ENCODE measurements around the gene ADAMTSL1.

The ADAMTSL1 gene

DNA sequence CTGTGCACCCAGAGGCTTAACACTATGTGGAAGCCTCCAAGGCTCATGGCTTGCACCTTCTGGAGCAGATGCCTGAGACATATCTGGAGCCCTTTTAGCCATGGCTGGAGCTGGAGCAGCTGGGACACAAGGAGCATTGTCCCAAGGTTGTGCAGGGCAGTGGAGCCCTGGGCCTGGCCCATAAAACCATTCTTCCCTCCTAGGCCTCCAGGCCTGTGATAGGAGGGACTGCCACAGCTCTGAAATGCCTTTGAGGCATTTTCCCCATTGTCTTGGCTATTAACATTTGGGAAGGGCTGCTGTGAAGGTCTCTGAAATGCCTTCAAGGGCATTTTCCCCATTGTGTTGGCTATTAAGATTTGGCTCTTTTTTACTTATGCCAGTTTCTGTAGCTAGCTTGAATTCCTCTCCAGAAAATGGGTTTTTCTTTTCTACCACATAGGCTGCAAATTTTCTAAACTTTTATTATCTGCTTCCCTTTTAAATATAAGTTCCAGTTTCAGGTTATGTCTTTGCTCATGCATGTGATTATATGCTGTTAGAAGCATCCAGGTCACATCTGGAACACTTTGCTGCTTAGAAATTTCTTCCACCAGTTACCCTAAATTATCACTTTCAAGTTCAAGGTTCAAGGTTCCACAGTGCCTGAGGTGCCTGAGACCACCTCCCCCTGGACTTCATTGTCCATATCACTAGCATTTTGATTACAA, 221.2 kb downstream of the ADAMTSL1 start:
- TF ChIP-seq SETDB1 (IDR thresholded peaks at IDR 0.05; ENCODE audit: insufficient read length, low read length) (peak; percentile 68), ZNF585B (tag by site-specific recombination; IDR thresholded peaks at IDR 0.05) (peak; percentile 84)
- TF ChIP-seq, protein P1, sequence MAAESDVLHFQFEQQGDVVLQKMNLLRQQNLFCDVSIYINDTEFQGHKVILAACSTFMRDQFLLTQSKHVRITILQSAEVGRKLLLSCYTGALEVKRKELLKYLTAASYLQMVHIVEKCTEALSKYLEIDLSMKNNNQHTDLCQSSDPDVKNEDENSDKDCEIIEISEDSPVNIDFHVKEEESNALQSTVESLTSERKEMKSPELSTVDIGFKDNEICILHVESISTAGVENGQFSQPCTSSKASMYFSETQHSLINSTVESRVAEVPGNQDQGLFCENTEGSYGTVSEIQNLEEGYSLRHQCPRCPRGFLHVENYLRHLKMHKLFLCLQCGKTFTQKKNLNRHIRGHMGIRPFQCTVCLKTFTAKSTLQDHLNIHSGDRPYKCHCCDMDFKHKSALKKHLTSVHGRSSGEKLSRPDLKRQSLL (tag by site-specific recombination; IDR thresholded peaks at IDR 0.05): no peak
- Histone ChIP-seq H3K4me3 (ENCODE audit: low read depth, low read length) (no peak overlapping the region), H3K9me3 (ENCODE audit: control insufficient read depth, insufficient read depth, low read depth, low read length) (no peaks in the 10 kb centered on the region), H3K27ac (ENCODE audit: extremely low read depth, low read depth, low read length) (no peak overlapping the region), H3K4me1 (ENCODE audit: control insufficient read depth, insufficient read depth, low read length) (no peaks in the 10 kb centered on the region), H3K36me3 (ENCODE audit: control insufficient read depth in 2 of 2, insufficient read depth in 1 of 2, low read length in 2 of 2) (no peaks in the 10 kb centered on the region)
- POLR2A ChIA-PET: no interaction called here
- CTCF ChIA-PET: interaction anchor here (0.5 kb wide), 1 partner anchor 292 kb away, joined by 8 read pairs; no protein-coding TSS in a partner anchor

DNA sequence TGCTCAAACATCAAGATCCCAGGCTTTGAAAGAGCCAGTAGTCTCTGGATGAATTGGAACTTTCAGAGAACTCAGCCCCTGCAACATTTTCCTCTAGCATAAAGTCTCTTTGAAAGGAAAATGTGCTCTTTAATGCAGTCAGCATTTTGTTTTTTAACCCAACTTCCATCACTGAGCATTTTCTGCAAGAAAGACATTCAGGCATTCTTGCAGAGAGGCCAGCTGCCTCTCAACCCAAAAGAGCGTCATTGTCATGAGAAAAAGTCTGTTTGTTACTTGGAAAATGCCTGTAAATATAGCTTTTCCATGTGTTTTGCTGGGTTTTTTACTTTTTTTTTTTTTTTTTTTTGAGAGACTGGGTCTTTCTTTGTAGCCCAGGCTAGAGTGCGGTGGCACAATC, 225.0 kb downstream of the ADAMTSL1 start:
- no peaks in the 10 kb centered on the region for H3K9me3 ChIP-seq (ENCODE audit: control insufficient read depth, insufficient read depth, low read depth, low read length)
- no peak overlapping the region for H3K4me3 ChIP-seq (ENCODE audit: low read depth, low read length)
- H3K36me3 ChIP-seq (ENCODE audit: control insufficient read depth in 2 of 2, insufficient read depth in 1 of 2, low read length in 2 of 2): no peaks in the 10 kb centered on the region
- ChIA-PET CTCF (interaction anchor here (0.6 kb wide), 1 partner anchor 461 kb away, joined by 5 read pairs; no protein-coding TSS in a partner anchor), POLR2A (no interaction called here)
- TF ChIP-seq ZNF473 (tag by site-specific recombination; IDR thresholded peaks at IDR 0.05): no peak
- TF ChIP-seq, protein P2, sequence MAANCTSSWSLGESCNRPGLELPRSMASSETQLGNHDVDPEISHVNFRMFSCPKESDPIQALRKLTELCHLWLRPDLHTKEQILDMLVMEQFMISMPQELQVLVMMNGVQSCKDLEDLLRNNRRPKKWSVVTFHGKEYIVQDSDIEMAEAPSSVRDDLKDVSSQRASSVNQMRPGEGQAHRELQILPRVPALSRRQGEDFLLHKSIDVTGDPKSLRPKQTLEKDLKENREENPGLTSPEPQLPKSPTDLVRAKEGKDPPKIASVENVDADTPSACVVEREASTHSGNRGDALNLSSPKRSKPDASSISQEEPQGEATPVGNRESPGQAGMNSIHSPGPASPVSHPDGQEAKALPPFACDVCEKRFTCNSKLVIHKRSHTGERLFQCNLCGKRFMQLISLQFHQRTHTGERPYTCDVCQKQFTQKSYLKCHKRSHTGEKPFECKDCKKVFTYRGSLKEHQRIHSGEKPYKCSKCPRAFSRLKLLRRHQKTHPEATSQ (tag by site-specific recombination; IDR thresholded peaks at IDR 0.05): no peak
- no peak for TF ChIP-seq TRIM28 (IDR thresholded peaks at IDR 0.05; ENCODE audit: borderline replicate concordance, low read length)
- no peak for TF ChIP-seq ZNF292 (tag by site-specific recombination; IDR thresholded peaks at IDR 0.05; ENCODE audit: borderline replicate concordance, low read depth)
- TF ChIP-seq ZNF776 (tag by site-specific recombination; IDR thresholded peaks at IDR 0.05; ENCODE audit: borderline replicate concordance): no peak
- no peak for TF ChIP-seq ZNF670 (tag by site-specific recombination; IDR thresholded peaks at IDR 0.05; ENCODE audit: low read depth)
- TF ChIP-seq ZNF221 (tag by site-specific recombination; IDR thresholded peaks at IDR 0.05; ENCODE audit: borderline replicate concordance): no peak
- no peak for TF ChIP-seq ZNF510 (tag by site-specific recombination; IDR thresholded peaks at IDR 0.05; ENCODE audit: insufficient replicate concordance)
- TF ChIP-seq ZNF560 (tag by site-specific recombination; IDR thresholded peaks at IDR 0.05; ENCODE audit: borderline replicate concordance): no peak
- TF ChIP-seq, protein P3, sequence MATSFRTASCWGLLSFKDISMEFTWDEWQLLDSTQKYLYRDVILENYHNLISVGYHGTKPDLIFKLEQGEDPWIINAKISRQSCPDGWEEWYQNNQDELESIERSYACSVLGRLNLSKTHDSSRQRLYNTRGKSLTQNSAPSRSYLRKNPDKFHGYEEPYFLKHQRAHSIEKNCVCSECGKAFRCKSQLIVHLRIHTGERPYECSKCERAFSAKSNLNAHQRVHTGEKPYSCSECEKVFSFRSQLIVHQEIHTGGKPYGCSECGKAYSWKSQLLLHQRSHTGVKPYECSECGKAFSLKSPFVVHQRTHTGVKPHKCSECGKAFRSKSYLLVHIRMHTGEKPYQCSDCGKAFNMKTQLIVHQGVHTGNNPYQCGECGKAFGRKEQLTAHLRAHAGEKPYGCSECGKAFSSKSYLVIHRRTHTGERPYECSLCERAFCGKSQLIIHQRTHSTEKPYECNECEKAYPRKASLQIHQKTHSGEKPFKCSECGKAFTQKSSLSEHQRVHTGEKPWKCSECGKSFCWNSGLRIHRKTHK (tag by site-specific recombination; IDR thresholded peaks at IDR 0.05): no peak
- no peak for TF ChIP-seq HOXD13 (CRISPR knock-in tag; IDR thresholded peaks at IDR 0.05; ENCODE audit: borderline replicate concordance)
- TF ChIP-seq TCF7L2 (IDR thresholded peaks at IDR 0.05; ENCODE audit: borderline replicate concordance, low read depth, low read length): no peak
- TF ChIP-seq, protein P4, sequence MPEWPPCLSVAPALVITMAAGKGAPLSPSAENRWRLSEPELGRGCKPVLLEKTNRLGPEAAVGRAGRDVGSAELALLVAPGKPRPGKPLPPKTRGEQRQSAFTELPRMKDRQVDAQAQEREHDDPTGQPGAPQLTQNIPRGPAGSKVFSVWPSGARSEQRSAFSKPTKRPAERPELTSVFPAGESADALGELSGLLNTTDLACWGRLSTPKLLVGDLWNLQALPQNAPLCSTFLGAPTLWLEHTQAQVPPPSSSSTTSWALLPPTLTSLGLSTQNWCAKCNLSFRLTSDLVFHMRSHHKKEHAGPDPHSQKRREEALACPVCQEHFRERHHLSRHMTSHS (tag by site-specific recombination; IDR thresholded peaks at IDR 0.05): no peak
- no peak for TF ChIP-seq ZBTB44 (tag by site-specific recombination; IDR thresholded peaks at IDR 0.05)
- TF ChIP-seq ZNF239 (tag by site-specific recombination; IDR thresholded peaks at IDR 0.05): no peak
- TF ChIP-seq ZFP41 (tag by site-specific recombination; IDR thresholded peaks at IDR 0.05; ENCODE audit: borderline replicate concordance): no peak
- H3K4me1 ChIP-seq (ENCODE audit: control insufficient read depth, insufficient read depth, low read length): 0 out of 2 replicates have a peak, but pooled peaks cover 2% of the 10 kb centered on the region
- no peak overlapping the region for H3K27ac ChIP-seq (ENCODE audit: extremely low read depth, low read depth, low read length)
